Suppressor macrophage treated with lipopolysaccharide for 1 hour (primary cell): ENCODE data around the gene ALPK1.
"Not testable (repeated sequence)": the region's sequence is repeated elsewhere in the genome, so short reads cannot be mapped to it uniquely, and the experiment has no call there.

ENCODE experiments used
- DNase-seq, 3 donors: peaks; one replicate each; pipeline ENCODE4 v3.0.0-alpha.2; 2020 to 2022

The ALPK1 gene

DNA sequence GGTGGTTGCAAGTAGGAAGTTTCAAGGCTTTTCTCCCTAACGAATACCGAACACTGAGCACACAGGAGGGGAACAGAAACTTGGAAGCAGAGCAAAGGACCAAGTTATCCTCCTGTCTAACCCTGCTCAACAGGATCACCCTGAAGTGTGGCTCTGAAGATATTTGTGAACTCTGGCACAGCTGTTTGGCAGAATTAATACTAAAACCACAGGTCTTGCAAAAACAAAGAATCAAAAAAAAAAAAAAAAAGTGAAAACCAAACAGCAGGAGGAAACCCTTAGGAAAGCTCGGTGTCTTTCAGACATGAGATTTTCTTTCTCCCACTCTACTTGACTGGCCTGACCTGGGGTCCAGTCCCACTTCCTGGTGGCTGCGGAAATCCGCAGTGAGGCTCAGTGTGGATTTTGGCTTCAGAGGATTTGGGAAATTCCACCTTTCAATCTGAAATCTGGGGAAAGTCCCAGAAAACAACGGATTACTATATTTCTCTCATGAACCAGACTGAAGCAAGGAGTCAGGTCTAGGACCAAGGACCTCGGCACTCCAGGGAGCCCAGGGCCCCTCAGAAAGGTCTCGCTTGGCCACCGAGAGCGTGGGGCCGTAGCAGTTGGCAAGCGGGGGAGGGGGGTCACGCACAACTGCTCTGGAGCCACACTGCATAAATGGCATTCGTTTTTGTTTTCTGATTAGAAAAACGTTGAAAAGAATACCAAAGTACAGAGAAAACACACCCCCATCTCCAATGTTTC, 12.3 kb upstream of the ALPK1 start:
- peak; percentile 78 to 88 (median 83) for DNase-seq

DNA sequence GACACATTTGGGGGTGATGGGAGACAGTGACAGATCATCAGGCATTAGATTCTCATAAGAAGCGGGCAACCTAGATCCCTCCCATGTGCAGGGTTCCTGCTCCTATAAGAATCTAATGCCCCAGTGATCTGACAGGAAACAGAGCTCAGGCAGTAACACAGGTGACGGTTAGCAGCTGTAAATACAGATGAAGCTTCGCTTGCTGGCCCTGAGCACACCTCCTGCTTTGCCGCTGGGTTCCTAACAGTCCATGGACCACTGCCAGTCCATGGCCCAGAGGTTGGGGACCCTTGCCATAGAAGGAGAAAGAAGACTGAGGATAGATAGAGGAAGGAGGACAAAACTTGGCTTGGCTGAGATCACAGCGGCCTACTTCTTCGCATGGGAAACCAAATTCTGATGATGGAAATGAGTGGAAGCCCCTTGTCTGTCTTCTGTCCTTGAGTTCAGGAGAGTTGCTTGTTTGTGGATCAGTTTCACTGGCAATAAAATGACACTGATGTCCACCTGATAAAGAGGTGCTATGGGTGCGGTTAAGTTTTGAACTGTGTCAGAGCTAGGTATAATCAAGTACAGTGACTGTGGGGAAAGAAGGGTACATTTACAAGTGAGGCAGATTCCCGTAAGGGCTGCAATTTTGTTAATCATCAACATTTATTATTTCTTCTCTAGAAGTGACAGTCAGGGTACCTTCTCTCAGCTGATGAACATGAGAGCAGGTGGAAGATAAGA, 9.7 kb upstream of the ALPK1 start:
- no peak for DNase-seq

DNA sequence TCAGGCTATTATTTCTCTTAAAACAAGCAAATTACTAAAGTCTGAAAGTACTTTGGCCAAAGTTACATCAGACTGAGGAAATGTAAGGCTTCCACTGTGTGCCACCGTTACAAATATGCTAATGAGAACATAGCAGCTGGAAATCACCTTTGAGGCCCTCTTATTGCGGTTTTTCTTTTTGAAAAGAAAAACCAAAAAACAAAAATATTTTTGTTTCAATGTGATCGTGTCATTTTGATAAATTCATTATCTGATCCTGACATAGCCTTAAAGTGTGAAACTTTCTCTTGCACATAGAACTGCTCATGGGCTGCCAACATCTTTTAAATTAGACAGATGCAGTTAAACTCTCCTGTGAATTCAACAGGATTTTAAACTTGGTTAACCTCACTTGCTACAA, 8.7 kb upstream of the ALPK1 start:
- peak in 2 of 3 donors; percentile 35 to 55 for DNase-seq

DNA sequence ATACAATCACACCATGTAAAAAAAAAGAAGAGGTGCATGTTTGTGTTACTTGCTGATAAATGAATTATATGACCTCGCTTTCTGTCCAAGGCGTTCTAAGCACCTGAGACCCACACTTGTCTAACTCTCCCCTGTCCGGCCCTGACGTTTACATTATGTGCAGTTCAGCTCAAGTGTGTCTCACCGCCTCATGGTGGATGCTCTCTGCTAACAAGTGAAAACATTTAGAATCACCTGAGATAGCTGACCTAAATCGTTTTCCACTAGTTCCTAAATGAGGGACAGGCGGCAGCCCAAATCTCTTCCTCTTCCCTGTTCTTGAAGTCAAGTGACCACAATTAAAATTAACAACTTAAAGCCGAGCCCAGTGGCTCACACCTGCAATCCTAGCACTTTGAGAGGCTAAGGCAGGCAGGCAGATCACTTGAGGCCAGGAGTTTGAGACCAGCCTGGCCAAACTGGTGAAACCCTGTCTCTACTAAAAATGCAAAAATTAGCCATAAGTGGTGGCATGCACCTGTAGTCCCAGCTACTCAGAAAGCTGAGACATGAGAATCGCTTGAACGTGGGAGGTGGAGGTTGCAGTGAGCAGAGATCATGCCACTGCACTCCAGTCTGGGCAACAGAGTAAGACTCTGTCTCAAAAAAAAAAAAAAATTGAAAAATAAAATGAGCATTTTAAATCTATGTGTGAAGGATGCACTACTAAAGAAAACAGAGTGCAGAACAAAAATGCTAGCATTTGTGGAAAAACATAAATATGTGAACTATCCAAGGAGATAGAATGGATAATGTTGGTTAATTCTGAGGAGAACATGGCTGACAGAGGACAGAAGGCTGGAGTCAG, 7.5 kb upstream of the ALPK1 start:
- DNase-seq: no peak

DNA sequence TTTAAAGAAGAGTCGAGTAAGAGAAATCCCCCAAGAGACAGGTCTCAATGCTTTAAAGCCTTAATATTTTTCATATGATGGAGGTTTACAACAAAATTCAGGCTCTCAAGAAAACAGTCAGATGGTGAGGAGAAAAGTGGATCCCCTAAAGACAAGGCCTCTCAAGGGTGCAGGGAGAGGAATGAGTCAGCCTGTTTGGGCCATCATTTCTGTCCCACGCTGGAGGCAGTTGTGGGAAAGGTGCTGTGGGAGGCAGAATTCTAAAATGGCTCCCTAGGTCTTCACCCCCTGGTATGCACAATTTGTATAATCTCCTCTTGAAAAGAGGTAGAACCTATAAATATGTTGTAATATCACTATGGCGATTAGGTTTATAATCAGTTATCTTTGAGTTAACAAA, 6.8 kb upstream of the ALPK1 start:
- peak in 2 of 3 donors; percentile 29 to 45 for DNase-seq

DNA sequence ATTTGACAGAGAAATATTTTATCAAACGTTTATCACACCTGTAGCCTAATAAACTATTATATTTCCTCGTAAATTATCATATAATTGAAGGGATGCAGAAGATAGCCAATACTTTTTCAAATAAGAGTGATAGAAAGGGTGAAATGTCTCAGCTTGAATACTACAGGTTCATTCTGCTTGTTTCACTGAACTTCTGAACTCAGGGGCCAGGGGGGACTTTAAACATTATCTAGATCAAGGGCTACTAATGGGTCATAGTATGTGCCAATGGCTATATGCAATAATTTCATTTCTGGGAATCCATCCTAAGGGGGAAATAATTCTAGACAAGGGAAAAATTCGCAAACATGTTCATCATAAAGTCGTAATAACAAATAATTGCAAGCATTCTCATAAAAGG, 2.6 kb downstream of the ALPK1 start:
- no peak for DNase-seq

DNA sequence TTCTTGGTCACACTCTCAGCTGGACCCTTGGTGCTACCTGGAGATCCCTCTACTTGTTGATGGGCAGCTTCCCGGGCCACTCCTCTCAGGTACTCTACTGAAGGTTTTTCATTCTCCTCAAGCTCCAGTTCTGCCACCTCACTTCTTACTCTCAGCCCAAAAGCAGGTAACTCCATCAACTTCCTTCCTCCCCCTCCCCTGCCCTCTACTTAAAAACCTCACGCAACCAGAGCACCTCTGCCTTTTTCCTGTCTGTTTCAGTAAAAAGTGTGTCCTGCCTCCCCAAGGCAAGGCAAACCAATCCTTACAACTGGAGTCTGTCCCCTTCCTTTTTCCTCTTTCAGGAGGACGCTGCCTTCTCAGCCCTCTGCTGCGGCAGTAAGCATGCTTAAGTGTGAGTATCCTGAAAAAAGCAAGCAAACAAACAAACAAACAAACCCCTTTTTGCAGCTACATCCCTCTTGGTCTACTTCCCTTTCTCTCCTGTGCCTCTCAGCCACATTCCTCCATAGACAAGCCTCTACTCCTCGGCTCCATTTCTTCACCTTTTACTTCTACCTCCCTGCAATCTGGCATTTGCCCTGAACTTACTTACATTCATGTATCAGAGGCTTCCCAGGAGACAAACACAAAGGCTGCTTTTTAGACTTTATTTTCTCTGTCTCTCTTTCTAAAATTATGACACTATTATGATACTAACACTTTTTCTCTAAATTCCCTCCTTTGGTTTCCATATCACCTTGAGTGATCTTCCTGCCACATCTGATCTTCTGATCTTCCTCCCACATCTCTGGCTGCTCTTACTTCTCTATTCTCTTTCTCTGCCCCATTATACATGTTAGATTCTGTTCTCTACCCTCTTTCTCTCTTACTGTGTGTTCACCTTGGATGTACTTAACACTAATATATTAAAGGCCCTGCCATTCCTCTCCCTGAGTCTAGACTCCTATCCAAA, 5.4 kb downstream of the ALPK1 start:
- DNase-seq: no peak

DNA sequence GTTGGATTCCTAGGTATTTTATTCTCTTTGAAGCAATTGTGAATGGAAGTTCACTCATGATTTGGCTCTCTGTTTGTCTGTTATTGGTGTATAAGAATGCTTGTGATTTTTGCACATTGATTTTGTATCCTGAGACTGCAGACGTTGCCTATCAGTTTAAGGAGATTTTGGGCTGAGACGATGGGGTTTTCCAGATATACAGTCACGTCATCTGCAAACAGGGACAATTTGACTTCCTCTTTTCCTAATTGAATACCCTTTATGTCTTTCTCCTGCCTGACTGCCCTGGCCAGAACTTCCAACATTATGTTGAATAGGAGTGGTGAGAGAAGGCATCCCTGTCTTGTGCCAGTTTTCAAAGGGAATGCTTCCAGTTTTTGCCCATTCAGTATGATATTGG, 8.3 kb downstream of the ALPK1 start:
- DNase-seq: peak in 2 of 3 donors; percentile 32 to 56

DNA sequence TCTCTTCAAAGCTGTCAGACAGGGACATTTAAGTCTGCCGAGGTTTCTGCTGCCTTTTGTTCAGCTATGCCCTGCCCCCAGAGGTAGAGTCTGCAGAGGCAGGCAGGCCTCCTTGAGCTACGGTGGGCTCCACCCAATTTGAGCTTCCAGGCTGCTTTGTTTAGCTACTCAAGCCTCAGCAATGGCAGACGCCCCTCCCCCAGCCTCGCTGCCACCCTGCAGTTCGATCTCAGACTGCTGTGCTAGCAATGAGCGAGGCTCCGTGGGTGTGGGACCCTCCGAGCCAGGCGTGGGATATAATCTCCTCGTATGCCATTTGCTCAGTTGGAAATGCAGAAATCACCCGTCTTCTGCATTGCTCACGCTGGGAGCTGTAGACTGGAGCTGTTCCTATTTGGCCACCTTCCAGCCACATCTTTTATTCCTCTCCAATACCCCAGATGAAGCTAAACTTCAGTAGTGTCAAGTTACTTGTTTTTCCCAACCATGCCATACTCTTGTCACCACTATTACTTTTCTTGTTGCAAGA, 12.2 kb downstream of the ALPK1 start:
- DNase-seq: not testable (repeated sequence)

DNA sequence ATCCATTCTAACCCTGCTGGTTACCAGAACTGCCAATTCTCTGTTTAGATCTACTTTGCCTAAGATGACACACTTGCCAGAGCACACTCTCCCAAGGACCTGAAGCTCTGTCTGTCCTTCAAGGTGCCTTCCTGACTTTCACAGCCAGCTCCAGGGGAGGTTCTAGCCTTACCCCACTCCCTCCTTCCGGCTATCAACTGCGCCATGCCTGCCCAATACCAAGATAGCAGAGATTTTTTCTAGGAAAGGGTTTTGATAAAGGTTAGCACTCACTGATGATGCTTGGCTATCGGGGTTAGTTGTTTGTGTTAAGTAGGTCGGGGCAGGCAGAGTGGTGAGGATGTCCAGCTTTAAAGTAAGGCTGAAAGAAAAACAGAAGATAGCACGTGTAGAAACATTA, 14.3 kb downstream of the ALPK1 start:
- no peak for DNase-seq

DNA sequence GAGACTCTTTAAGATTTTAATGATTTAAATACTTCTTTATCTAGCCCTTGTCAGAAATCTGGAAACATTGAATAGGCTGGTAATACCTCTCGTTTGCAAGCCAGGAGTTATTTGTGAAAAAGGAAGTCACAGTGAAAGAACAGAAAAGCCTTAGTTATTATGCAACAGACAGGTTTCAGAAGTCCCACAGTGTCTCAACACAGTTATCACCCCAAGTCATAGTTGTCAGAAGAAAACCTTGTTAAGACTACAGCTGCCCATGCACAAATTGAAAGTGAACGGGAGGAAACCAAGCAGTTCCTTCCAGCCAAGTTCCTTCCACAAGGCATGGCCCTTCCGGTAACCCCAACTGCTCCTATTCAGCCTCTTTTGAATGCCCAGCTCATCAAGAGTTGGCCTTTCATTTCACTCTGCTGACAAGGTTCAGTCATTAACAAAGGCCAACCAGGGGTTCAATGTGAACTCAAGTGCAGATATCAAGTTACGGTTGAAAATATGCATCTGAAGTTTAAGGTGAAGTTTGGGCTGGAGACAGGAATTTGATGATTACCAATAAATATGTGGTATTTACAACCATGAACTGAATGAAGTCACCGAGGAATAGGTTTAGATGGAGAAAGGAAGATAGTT, 15.6 kb downstream of the ALPK1 start:
- DNase-seq: peak; percentile 66 to 85 (median 76)

DNA sequence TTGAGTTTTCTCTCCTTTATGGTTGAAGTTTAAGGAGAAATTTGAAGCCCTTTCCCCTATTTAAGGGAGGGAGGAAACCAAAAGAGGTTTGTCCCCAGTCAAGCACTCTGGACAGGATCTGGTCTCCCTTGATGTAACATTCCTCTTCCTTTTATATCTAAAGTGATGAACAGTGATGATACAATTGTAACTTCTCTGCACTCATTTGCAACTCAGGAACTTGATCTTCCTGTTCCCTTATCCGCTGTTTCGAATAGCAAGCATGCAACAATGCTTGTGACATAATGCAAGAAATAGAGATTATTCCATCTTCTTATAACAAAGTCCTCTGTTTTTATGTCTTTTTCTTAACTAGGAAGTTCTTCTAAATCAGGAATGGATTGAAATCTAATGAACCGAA, 18.3 kb downstream of the ALPK1 start:
- DNase-seq: peak; percentile 49 to 83 (median 75)

DNA sequence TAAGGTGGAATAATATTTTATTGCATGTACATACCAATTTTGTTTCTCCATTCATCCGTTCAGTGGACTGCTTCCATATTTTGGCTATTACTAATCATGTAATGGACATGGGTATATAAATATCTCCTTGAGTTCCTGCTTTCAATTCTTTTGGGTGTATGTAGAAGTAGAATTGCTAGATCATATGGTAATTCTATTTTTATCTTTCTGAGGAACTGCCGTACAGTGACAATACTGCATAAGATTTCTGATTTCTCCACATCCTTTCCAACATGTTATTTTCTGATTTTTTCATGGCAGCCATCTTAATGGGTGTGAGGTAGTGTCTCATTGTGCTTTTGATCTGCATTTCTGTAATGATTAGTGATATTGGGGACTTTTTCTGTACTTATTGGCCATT, 19.2 kb downstream of the ALPK1 start:
- peak; percentile 42 to 79 (median 65) for DNase-seq

DNA sequence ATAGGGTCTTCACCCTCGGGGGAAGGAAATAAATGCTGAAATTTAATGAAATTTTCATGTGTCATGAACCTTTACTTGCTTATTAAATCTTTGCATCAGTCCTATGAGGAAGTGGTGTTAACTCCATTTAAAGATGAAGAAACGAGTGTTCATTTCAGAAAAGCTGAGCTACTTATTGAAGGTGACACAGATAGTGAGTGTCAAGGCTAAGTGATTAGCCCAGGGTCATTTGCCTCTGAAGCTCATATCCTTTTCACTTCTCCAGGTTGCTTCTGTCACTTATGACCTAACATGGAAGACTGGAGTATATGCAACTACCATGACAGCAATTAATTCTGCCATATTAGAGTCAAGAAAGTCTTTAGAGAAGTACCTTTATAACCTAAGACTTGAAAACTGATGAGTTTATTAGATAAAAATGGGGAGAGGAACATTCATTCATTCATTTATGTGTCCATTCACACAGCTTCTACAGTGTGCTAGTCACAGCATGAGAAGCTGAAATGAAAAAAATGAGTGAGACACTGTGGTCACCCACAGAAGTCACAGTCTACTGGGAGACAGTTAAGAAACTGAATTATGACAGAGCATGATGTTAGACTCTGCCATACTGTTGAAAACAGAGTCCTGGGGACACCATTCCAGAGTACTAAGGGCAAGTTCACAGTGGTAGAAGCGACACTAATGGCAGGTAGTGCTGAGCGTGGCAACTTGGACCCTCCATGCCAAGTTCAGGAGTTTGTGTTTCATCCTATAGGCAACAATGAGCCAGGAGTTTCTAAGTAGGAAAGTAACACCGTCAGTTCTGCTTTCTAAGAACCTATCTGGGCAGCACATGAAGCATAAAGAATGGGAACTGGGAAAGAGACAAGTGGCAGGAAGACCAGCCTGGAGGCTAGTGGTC, 21.3 kb downstream of the ALPK1 start:
- DNase-seq: peak in 2 of 3 donors; percentile 13 to 30

DNA sequence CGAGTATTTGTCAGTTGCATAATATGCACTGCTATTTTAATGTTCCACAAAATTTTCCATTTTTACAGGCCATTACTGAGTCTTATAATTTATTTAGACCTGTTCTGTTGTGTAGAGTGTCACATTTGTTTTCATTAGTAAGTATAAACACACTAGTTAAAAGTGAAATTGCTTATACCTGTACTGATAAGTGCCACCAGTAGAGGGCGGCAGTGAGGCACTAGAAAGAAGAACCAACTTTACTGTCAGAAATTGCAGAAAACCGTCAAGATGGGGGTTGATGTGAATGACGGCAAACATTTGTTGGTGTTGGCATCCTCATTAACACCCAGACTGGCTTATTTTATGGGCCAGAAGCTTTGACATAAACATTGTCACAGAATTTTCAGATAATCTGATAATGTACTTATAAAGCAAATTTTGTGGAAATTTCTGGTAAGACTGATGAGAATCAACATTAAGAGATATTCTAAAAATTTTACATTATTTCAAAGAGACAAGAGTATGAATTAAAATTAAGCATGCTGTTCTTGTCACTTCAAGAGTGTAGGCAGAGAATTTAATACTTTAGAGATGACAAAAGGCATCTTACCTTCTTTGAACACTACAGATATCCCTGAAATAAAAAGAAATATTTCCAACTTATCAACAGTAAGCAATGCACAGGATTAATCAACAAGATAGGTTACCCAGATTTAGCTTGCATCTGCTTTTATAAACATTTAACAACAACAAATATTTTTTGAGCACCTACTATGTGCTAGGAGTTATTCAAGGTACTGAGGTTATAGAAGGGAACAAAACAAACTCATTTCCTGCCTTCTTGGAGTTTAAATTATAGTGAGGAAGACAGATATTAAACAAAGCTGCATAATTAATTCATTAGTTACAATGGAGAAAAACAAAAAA, 24.9 kb downstream of the ALPK1 start:
- DNase-seq: peak; percentile 86 to 91 (median 90)

DNA sequence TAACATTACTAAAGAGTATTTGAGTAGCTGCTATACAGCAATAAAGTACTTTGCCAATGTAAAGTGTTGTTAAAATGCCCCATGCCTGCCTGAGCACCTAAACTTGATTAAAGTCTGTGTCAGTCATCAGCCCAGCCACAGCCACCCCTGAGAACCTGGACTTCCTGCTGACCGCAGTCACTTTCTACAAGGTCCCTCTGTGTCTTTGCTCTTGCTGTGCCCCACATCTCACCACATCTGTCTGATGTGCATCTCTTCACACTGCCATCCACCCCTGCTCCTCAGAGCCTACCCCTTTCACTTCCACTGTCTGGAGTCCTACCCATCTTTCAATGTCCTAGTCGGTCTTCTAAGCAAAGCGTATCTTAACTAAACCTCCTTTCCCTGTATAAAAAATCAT, 25.7 kb downstream of the ALPK1 start:
- DNase-seq: no peak

DNA sequence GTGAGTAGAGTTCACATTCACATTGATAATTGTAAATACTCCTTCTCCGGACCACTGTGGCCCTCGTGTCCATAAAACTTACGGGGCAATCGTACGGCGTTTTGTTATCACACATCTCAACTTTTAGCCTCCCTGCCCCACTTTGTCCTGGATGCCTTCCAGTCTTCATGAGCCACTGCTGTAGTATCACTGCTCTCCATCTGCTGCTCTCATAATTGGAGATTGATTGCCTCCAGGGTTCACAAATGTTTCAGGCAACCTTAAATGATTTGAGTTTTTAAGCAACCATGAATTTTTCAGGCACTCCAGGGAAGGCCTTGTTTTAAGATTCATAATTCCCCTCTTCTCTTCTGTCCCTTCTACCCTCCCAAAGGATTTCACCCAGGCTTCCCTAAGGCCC, 28.4 kb downstream of the ALPK1 start:
- no peak for DNase-seq

DNA sequence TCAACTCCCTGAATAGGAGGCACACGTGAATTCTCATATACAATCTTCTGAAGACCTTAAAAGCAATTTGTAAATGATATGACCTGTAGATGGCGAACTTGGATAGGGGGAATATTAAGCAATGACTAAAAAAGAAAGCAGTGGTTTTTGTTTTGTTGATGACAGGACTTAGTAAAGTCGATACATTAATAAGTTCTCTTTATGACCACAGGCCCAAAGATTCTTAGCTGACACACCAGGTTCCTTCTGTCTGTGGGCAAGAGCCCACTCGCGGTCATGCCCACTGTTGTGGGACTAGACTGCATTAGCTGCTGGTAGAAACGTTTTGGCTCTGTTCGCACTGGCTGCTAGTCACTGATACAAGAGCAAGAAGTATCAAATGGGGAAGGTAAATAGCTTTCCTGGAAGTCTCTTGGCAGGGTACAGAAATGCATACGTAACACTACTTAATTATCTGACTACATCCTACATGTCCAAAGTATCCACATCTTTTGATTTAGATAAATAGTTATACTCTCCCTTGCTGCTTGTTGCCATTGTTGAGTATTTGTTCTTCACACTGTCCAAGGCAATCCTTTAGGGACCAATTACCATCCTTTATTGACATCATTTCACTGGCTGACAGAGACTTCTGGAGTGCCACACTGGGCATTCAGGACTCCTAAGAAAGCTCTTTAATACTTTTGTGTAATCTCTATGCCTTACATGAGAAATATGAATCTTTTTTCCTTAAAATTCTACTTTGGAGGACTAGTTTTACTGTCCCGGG, 31.0 kb downstream of the ALPK1 start:
- peak; percentile 52 to 61 (median 60) for DNase-seq
